HG02870 (cell line): ENCODE measurements around the gene DPP7.

Source experiments
- ATAC-seq: cut with Tn5 transposase; IDR thresholded peaks from one replicate; pipeline ENCODE4 v1.9.1; 2021; ENCODE audit warnings: mild to moderate bottlenecking, moderate library complexity; ENCODE audit not compliant: unreplicated experiment

Gene DPP7

DNA sequence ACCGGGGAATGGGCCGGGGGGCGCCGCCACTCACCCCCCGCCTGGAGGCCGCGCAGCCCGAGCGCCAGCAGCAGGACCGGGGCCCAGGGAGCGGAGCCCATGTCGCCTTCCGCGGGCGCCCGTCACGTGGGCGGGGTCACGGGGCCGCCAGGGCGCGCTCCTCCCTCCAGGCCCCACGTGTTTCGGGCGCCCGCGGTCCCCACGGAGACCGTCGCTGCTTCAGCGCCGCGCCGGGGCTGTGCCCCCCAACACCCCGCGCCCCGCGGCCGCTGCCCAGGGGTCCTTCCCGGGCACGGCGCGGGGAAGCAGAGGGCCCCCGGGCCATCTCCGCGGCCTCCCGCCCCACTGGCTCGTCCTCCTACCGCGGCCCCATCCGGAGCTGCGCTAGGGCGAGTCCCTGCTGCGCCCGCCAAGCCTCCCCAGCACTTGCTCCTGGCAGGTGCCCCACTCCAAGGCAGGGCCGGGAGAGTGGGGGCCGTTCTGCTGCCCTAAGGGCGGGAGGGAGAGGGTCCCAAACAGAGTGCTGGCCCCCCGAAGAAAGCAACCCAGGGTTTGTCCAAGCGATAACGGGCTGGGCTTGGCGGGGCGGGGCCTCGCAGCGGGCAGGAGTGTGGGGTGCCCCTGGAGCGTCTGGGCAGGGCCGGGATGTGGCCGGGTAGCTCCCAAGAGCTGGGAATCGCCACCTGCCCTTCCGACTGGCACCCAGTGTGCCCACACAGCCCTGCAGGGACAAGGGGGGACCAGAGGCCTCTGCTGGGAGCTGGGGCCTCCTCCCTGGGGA lies at the start of gene DPP7:
Gene DPP7 (minus strand): TSS at position 121 of the 781 bp plus-strand sequence. CDS start 20 bp downstream, at position 101.
- ATAC-seq, result no peak

DNA sequence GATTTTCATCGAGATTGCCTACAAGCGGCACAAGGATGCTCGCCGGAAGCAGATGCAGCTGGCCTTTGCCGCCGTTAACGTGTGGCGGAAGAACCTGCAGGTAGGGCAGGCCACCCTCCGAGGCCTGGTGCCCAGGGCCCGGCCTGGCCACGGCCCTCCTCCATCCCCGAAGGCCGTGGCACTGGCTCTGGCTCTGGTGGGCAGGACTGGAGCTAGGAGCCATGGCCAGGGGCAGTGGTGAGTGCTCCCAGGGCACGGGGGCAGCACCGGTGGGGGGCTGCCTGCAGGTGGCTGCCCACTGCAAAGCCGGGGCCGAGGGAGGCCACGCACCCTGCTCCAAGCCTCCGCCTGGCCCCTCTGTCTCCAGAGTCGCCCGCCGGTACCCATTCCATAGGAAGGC lies 49.3 kb upstream of the DPP7 start:
- ATAC-seq, result no peak

DNA sequence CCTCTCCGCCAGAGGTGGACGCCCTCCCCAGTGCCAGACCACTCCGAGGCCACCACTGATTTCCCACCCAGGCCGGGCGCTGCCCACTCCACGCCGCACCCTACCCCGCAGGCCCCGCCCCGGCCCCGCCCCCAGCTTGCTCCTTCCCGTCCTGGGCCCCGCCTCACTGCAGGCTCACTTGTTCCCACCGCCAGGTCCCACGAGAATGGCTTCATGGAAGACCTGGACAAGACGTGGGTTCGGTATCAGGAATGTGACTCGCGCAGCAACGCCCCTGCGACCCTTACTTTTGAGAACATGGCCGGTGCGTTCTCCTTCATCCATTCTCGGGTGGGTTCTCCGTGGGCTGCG lies 48.8 kb upstream of the DPP7 start:
- ATAC-seq, result no peak

DNA sequence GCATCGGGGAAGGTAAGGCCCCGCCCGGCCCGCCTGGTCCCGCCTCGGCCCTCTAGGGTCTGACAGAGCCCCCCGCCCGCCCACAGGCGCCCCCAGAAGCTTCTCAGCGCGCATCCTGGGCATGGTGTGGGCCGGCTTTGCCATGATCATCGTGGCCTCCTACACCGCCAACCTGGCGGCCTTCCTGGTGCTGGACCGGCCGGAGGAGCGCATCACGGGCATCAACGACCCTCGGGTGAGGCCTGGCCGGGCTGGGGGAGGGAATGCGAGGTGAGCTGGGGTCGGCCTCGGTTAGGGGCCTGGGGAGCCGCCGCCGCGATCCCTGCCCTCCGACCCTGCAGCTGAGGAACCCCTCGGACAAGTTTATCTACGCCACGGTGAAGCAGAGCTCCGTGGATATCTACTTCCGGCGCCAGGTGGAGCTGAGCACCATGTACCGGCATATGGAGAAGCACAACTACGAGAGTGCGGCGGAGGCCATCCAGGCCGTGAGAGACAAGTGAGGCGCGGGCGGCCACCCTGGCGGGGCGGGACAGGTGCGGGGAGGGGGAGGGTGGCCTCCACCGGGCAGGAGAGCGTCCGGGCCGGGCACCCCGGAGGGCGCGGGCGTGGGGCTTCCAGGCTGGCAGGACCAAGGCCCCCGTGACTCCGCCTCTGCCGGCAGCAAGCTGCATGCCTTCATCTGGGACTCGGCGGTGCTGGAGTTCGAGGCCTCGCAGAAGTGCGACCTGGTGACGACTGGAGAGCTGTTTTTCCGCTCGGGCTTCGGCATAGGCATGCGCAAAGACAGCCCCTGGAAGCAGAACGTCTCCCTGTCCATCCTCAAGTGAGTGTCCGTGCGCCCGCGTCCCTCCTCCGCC lies 48.2 kb upstream of the DPP7 start:
- ATAC-seq, result no peak

DNA sequence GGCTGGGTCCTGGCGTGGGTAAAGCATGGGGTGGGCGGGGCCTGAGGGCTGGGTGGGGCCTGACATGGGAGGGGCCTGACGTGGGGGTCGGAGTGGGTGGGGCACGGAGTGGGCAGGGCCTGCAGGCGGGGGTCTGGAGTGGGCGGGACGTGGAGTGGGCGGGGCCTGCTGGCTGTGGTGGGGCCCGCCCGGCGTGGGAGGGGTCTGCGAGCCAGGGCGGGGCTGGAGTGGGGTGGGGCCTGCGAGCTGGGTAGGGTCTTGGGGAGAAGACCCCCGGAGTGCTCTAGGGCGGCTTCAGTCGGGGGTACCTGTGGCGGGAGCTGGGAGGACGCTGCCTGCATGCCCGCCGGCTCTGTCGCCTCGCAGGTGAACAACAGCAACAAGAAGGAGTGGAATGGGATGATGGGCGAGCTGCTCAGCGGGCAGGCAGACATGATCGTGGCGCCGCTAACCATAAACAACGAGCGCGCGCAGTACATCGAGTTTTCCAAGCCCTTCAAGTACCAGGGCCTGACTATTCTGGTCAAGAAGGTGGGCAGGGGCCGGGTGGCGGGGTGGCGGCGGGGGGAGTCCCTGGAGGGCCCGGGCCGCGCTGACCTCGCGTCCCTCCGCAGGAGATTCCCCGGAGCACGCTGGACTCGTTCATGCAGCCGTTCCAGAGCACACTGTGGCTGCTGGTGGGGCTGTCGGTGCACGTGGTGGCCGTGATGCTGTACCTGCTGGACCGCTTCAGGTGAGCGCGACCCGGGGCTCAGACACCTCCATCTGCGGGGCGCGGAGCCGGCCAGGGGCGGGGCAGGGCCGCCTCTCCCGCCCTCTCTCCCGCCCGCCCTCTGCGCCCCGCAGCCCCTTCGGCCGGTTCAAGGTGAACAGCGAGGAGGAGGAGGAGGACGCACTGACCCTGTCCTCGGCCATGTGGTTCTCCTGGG lies 47.3 kb upstream of the DPP7 start:
- no peak for ATAC-seq

DNA sequence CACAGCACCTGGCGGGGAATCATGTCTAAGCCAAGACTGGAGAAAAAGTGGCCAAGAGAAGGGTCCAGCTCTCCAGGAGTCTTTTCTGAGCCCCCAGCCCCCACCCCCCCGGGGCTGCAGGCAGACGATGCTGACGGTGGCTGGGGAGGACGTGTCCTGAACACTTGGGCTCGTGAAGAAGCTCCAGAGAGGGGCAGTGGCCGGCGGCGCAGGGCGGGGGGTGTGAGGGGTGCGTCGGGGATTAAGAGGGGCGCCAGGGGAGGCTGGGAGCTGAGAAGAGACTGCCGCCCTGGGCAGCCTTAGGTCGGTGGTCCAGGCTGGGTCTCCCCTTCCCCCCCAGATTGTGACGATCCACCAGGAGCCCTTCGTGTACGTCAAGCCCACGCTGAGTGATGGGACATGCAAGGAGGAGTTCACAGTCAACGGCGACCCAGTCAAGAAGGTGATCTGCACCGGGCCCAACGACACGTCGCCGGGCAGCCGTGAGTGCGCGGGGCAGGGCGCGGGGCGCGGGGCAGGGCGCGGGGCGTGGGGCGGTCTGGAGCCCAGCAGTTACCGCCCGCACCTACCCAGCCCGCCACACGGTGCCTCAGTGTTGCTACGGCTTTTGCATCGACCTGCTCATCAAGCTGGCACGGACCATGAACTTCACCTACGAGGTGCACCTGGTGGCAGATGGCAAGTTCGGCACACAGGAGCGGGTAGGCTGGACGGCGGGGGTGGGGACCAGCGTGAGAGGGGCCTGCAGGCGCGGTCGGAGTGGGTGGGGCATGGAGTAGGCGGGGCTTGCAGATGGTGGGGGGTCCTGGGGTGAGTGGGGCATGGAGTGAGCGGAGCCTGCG lies 46.4 kb upstream of the DPP7 start:
- ATAC-seq, result no peak

DNA sequence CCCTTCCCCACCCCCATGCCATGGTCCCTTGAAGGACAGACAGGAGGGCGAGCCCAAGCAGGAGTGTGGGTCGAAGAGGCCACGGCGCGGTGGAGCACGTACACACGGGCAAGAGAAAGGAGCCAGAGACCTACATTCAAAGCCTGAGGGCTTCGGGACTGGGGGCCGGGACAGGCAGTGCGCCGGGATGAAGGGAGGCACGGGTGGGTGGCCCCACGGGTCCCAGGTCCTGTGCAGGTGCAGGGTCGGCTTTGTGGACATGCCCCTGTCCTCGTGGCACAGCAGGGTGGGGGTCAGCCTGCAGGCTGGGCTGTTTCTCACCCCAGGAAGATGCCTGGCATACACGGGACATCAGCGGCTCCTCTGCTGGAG lies 45.5 kb upstream of the DPP7 start:
- no peak for ATAC-seq

DNA sequence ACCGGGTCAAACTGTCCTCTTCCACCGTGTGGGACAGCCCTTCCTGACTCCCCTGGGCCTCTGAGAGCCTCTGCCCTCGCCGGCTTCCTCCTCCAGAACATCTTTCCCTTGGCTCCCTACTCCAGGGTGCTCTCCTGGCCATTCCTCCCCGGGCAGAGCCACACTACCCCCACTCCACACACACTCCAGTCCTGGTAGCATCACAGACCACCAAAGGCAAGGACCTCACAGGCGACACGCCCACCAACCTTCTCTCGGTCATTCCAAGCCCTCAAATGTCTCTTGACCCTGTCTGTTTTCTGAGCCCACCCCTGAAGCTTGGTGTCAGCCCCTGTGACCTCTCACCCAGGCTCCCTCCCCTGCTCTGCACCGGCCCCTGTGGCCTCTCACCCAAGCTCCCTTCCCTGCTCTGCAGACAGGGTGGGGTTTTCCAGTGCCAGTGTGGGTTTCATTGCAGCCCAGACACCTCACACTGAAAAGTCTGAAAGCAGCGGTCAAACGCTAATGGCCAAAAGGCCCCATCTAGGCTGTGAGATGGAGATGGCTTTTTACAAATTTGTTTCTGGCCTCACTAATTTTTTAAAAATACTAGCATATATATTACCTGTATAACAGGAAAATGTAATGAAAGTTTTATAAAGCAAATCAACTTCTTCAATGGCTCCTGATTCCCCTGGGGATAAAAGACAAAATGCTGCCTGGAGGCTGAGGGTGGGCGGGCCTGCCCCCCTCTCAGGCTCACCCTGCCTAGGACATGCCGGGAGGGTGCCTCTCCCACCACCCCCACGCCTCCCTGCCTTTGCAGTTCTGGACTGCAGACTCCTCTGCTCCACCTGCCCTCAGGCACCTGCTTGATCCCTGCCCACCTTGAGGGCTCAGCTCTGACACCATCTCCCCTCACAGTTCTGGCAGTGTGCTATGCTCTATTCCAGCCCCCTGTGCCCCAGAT lies 44.8 kb upstream of the DPP7 start:
- ATAC-seq, result no peak

DNA sequence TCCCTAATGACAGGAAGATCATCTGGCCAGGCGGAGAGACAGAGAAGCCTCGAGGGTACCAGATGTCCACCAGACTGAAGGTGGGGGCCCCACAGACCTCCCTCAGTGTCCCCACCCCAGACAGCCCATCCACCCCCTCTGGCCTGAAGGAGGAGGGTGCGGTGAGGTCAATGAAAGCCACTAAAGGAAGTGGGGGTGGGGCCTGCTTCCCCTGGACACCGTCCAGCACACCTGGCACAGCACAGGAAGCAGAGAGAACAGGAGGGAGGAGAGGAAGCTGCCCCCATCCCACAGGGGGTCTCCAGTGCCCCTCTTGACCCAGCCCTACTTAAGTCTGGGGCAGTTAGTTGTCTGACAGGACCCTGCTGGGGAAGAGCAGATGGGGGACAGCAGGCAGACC lies 44.1 kb upstream of the DPP7 start:
- no peak for ATAC-seq

DNA sequence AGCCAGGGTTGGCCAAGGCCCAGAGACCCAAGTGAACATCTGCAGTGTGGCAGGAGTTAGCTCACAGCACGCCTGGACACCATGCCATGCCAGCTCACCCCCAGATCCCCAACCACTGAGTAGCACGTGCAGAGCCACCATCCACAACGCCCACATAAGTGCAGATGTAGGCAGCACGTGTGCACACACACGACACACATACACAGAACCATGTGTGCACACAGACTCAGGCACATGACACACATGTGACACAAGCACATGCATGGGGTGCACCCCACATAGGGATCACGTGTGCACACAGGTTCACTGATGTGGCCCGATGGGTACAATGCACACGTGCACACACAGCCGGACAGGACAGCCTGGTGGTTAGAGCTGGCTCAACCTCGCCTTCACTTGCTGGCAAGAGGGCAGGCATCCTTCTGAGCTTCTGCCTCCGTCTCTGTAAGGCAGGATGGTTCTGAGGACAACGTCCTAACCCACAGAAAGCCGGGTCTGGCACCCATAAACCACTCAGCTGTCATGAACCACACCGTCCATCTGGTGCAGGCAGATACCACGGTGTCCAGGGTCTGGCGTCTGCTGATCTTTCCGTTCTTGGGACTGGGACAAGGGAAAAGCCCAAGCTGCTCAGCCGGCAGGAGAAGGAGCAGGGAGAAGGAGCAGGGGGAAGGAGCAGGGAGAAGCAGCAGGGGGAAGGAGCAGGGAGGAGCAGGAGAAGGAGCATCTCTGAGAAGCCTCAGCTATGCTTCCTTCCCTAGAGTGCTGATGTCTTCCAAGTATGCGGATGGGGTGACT lies 43.3 kb upstream of the DPP7 start:
- ATAC-seq, result no peak

DNA sequence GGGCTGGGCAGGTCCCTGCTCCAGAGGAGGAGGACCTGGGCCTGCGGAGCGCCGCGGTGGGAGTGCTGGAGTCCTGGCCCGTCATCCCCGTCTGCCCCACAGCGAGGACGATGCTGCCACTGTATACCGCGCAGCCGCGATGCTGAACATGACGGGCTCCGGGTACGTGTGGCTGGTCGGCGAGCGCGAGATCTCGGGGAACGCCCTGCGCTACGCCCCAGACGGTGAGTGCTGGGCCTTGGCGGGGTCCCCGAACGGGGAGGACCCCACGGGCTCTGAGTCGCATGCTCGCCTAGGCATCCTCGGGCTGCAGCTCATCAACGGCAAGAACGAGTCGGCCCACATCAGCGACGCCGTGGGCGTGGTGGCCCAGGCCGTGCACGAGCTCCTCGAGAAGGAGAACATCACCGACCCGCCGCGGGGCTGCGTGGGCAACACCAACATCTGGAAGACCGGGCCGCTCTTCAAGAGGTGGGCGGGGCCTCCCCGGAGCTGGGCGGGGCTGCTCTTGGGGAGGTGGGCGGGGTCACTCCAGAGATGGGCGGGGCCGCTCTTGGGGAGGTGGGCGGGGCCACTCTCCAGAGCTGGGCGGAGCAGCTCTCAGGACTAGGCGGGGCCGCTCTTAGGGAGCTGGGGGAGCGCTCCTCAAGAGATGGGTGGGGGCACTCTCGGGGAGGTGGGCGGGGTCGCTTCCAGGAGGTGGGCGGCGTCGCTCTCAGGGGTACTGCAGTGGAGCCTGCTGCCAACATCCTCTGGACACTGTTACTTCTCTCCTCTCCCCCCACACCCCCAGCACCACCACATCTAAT lies 42.2 kb upstream of the DPP7 start:
- ATAC-seq, result no peak

DNA sequence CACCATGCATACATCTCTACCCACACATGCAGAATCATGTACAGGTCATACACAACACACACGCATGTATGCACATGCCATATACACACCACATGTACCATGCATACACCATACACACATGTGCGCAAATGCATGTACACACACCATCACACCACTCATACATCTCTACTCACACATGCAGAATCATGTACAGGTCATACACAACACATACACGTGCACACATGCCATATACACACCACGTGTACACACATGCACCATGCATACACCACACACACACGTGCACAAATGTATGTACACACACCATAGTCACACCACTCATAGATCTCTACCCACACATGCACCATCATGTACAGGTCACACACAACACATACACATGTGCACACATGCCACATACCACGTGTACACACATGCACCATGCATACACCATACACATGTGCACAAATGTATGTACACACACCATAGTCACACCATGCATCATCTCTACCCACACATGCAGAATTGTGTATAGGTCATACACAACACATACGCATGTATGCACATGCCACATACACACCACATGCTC lies 38.4 kb upstream of the DPP7 start:
- ATAC-seq, result no peak

DNA sequence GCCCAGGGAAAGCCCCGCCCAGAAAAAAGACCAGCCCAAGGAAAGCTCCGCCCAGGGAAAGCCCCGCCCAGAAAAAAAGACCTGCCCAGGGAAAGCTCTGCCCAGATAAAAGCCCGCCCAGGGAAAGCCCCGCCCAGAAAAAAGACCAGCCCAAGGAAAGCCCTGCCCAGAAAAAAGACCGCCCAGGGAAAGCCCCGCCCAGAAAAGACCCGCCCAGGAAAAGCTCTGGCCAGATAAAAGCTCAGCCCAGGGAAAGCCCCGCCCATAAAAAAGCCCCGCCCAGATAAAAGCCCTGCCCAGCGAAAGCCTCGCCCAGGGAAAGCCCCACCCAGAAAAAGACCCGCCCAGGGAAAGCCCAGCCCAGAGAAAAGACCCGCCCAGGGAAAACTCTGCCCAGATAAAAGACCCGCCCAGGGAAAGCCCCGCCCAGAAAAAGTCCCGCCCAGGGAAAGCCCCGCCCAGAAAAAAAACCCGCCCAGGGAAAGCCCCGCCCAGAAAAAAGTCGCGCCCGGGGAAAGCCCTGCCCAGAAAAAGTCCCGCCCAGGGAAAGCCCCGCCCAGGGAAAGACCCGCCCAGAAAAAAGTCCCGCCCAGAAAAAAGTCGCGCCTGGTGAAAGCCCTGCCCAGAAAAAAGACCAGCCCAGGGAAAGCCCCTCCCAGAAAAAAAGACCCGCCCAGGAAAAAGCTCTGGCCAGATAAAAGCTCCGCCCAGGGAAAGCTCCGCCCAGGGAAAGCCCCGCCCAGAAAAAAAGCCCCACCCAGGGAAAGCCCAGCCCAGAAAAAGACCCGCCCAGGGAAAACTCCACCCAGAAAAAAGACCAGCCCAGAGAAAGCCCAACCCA lies 36.3 kb upstream of the DPP7 start:
- ATAC-seq, result peak; percentile 40

DNA sequence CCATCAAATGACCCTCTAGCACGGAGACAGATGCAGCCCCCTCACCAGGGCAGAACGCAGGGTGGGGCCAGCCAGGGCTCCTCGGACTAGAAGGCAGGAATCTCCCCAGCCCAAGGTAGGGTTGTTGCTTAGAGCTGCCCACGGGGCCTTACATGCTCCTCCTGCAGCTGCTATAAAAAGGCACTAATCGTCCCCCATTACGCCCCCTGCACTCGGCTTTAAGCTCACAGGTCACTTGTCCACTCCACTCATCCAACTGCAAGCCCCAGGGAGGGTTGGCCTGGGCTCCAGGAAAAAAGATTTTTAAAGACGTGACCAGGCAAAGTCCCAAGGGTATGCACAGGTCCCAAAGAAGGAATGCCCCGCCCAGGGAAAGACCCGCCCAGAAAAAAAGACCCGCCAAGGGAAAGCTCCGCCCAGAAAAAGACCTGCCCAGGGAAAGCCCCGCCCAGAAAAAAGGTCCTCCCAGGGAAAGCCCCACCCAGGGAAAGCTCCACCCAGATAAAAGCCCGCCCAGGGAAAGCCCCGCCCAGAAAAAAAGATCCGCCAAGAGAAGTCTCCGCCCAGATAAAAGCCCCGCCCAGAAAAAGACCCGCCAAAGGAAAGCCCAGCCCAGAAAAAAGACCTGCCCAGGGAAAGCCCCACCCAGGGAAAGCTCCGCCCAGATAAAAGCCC lies 35.5 kb upstream of the DPP7 start:
- ATAC-seq, result peak; percentile 2

DNA sequence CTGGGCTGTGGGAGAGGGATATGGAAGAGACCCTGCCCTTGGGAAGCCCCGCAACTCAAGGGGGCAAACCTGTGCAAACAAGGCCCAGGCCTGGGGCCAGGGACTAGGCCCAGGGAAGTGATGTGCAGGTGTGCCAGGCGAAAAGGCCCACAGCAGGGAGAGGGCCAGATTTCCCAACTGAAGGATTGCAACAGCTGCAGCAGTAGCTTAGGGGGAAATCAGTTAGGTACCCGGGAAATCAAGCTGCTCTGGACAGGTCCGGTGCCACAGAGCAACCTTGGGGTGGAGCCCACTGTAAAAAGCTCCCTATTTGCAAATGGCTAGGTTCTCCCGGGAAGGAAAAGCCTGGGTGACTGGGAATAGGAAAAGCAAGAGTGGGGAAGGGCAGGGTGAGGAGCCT lies 34.8 kb upstream of the DPP7 start:
- no peak for ATAC-seq

DNA sequence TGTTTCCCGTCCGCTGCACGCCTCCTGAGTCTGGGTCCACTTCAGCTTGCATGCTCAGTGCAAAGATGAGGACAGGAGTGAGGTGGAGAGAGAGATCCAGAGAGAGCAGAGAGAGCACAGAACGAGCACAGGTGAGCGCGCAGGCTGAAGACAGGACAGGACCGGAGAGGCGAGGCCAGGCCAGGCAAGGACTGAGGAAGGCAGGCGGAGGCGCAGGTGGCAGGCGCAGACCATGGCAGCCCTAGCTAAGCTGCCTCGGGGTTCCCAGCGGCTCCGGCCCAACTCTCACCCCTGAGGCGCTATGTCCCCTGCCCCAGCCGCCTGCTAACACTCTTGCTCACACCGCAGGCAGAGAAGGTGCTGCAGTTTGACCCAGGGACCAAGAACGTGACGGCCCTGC lies 34.1 kb upstream of the DPP7 start:
- ATAC-seq, result no peak
